GM12878 (cell line): Measurements from ENCODE around the gene TCF4. TPM values are rescaled to one million over a fixed set of nuclear protein-coding genes. Genes with fewer than 3 reads are reported as not detected.

ENCODE experiments used
- ATAC-seq: fragments of 200-7000 bp; cut with Tn5 transposase; 3 replicates; pipeline ENCODE4 v1.9.1; 2020; ENCODE audit warnings: mild to moderate bottlenecking, moderate library complexity
- BruUV-seq: library from RNA; stranded (reverse); fragments of 400-500 nt; replicated peaks from 2 replicates; lab custom pipeline; 2021; lab: Mats Ljungman, UMichigan
- CTCF ChIA-PET: fragments of 300-600 bp; sonication (Branson Sonifier 250); formaldehyde crosslinking; extraction: SDS; loops from one replicate; lab custom pipeline; 2021; ENCODE audit warnings: inconsistent platforms; lab: Yijun Ruan, JAX
- POLR2A ChIA-PET: fragments of 350-600 bp; formaldehyde crosslinking; extraction: SDS; loops from one replicate; lab custom pipeline; 2021; ENCODE audit warnings: inconsistent platforms; lab: Charles Lee
- RAD21 ChIA-PET: fragments of 300-600 bp; sonication (Branson Sonifier 250); formaldehyde crosslinking; loops from one replicate; lab custom pipeline; 2023; ENCODE audit warnings: antibody characterized with exemption; ENCODE audit not compliant: unreplicated experiment; lab: Charles Lee
- SMC1A ChIA-PET: fragments of 300-600 bp; sonication (Branson Sonifier 250); formaldehyde crosslinking; loops from one replicate; lab custom pipeline; 2023; ENCODE audit not compliant: unreplicated experiment, uncharacterized antibody; lab: Charles Lee
- DNase-seq: peaks from one replicate; pipeline ENCODE4 v3.0.0-alpha.2; 2011; ENCODE audit warnings: low read depth, low spot score
- FAIRE-seq: peaks from 3 replicates; lab custom pipeline; 2011; peaks lifted over from hg19 to GRCh38; lab: Jason Lieb, UNC
- H2AFZ ChIP-seq: 2 replicates; pipeline ENCODE4 v1.6.0; 2011; ENCODE audit warnings: low read depth, low read length, control low read depth; ENCODE audit not compliant: control insufficient read depth
- H3K27ac ChIP-seq: 2 replicates; pipeline ENCODE4 v1.5.1; 2011; ENCODE audit warnings: control low read depth; ENCODE audit not compliant: control insufficient read depth, insufficient read depth
- H3K27me3 ChIP-seq, 2 experiments: replicated peaks in 1 of 2; 2 replicates each; pipeline versions ENCODE4 v1.6.0 to v1.6.1; 2011; ENCODE audit warnings: low read length in 1 of 2; ENCODE audit not compliant: control insufficient read depth in 2 of 2, insufficient read depth in 2 of 2
- H3K36me3 ChIP-seq, 2 experiments: 2 replicates each; pipeline ENCODE4 v1.5.1; 2011; ENCODE audit warnings: low read length in 1 of 2; ENCODE audit not compliant: control insufficient read depth in 2 of 2, insufficient read depth in 2 of 2
- H3K4me1 ChIP-seq: 2 replicates; pipeline ENCODE4 v1.6.1; 2011; ENCODE audit warnings: mild to moderate bottlenecking, low read length, moderate library complexity, mixed read lengths; ENCODE audit not compliant: control insufficient read depth, insufficient read depth
- H3K4me2 ChIP-seq: 2 replicates; pipeline ENCODE4 v1.6.0; 2011; ENCODE audit warnings: control low read depth; ENCODE audit not compliant: control insufficient read depth, insufficient read depth
- H3K4me3 ChIP-seq: fragments of 200-600 bp; sonication (generic); 2 replicates; pipeline ENCODE4 v1.5.1; 2016
- H3K79me2 ChIP-seq: 2 replicates; pipeline ENCODE4 v1.6.0; 2011; ENCODE audit warnings: low read length; ENCODE audit not compliant: control insufficient read depth, insufficient read depth
- H3K9ac ChIP-seq: 2 replicates; pipeline ENCODE4 v1.8.0; 2011; ENCODE audit warnings: low read length, control low read depth, mixed read lengths; ENCODE audit not compliant: control insufficient read depth, insufficient read depth
- H3K9me3 ChIP-seq: replicated peaks from 3 replicates; pipeline ENCODE4 v1.5.1; 2011; ENCODE audit warnings: mild to moderate bottlenecking, low read length; ENCODE audit not compliant: control insufficient read depth, insufficient read depth
- H4K20me1 ChIP-seq: 2 replicates; pipeline ENCODE4 v1.6.0; 2011; ENCODE audit not compliant: control insufficient read depth, insufficient read depth
- PAX5 ChIP-seq: IDR thresholded peaks from 2 replicates; pipeline ENCODE4 v1.6.1; 2011; ENCODE audit warnings: low read depth, low read length, borderline replicate concordance
- SREBF2 ChIP-seq: IDR thresholded peaks from 2 replicates; pipeline ENCODE4 v1.6.1; 2012; ENCODE audit warnings: mild to moderate bottlenecking, low read length
- TAF1 ChIP-seq: IDR thresholded peaks from 2 replicates; pipeline ENCODE4 v1.6.1; 2011; ENCODE audit warnings: mild to moderate bottlenecking, low read depth, low read length, borderline replicate concordance
- YBX1 ChIP-seq: fragments of 450-650 bp; IDR thresholded peaks from 2 replicates; pipeline ENCODE4 v1.6.1; 2016; ENCODE audit warnings: antibody characterized with exemption
- WGBS: methylation state at CpG from one replicate; pipeline ENCODE4 v1.1.6; 2016; ENCODE audit warnings: low lambda C conversion rate; ENCODE audit not compliant: insufficient replicate concordance, insufficient coverage; ENCODE audit errors: missing lambda C conversion rate; 5-methylcytosine and 5-hydroxymethylcytosine counted together
- in situ Hi-C: fragments of 300-500 bp; cut with MboI; formaldehyde crosslinking; loops from 9 replicates; pipeline ENCODE4 v1.14.3; 2018; ENCODE audit warnings: mixed read lengths
- intact Hi-C: fragments of 100-400 bp; cut with micrococcal nuclease; formaldehyde crosslinking; loops from one replicate; pipeline ENCODE4 v1.14.2; 2022; ENCODE audit not compliant: unreplicated experiment
- polyA plus RNA-seq, 11 experiments: library from polyadenylated mRNA; depleted of rRNA in 4 of 11; unstranded in 6 of 11; stranded (reverse) in 5 of 11; fragments of >200 nt; fragmentation: Nextera tagmentation in 4 of 11; fragmentation: Illumina TruSeq in 1 of 11; extraction: Ambion mirVana in 4 of 11; extraction: Trizol in 1 of 11; gene quantifications; 1 replicate in 1 of 11; 2 replicates in 10 of 11; pipeline versions ENCODE4 v1.2.1 to v1.2.3, GENCODE V29; 2011 to 2016; ENCODE audit warnings: inconsistent platforms in 2 of 11, missing spikeins in 2 of 11, low read depth in 1 of 11
- total RNA-seq, 4 experiments: library from RNA; depleted of rRNA in 3 of 4; stranded (reverse); fragments of >200 nt in 3 of 4; fragmentation: Illumina TruSeq in 1 of 4; extraction: Trizol in 1 of 4; gene quantifications; 2 replicates each; pipeline versions ENCODE4 v1.2.1 to v1.2.3, GENCODE V29; 2013 to 2021
- TF ChIP-seq, protein P1 (sequence below): IDR thresholded peaks from 2 replicates; pipeline ENCODE4 v1.6.1; 2012; ENCODE audit warnings: mild to moderate bottlenecking, low read depth, low read length
- TF ChIP-seq, protein P2 (sequence below): fragments of 450-650 bp; IDR thresholded peaks from 2 replicates; pipeline ENCODE4 v1.6.1; 2014; ENCODE audit warnings: mild to moderate bottlenecking

TCF4 gene
- total and polyA plus RNA-seq, 10 of the 15 experiments (the other 5 are each of a cell fraction or from before 2014, with no cell fraction given): 15.2 to 94.0 (median 31.5) TPM

GRCh38 chr18:55346961-55347740 lies 240.8 kb downstream of the TCF4 start:
- TF ChIP-seq, protein P1, sequence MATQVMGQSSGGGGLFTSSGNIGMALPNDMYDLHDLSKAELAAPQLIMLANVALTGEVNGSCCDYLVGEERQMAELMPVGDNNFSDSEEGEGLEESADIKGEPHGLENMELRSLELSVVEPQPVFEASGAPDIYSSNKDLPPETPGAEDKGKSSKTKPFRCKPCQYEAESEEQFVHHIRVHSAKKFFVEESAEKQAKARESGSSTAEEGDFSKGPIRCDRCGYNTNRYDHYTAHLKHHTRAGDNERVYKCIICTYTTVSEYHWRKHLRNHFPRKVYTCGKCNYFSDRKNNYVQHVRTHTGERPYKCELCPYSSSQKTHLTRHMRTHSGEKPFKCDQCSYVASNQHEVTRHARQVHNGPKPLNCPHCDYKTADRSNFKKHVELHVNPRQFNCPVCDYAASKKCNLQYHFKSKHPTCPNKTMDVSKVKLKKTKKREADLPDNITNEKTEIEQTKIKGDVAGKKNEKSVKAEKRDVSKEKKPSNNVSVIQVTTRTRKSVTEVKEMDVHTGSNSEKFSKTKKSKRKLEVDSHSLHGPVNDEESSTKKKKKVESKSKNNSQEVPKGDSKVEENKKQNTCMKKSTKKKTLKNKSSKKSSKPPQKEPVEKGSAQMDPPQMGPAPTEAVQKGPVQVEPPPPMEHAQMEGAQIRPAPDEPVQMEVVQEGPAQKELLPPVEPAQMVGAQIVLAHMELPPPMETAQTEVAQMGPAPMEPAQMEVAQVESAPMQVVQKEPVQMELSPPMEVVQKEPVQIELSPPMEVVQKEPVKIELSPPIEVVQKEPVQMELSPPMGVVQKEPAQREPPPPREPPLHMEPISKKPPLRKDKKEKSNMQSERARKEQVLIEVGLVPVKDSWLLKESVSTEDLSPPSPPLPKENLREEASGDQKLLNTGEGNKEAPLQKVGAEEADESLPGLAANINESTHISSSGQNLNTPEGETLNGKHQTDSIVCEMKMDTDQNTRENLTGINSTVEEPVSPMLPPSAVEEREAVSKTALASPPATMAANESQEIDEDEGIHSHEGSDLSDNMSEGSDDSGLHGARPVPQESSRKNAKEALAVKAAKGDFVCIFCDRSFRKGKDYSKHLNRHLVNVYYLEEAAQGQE: no peak
- TF ChIP-seq SREBF2: no peak
- no peak for TF ChIP-seq PAX5
- no peak for TF ChIP-seq TAF1
- TF ChIP-seq, protein P2, sequence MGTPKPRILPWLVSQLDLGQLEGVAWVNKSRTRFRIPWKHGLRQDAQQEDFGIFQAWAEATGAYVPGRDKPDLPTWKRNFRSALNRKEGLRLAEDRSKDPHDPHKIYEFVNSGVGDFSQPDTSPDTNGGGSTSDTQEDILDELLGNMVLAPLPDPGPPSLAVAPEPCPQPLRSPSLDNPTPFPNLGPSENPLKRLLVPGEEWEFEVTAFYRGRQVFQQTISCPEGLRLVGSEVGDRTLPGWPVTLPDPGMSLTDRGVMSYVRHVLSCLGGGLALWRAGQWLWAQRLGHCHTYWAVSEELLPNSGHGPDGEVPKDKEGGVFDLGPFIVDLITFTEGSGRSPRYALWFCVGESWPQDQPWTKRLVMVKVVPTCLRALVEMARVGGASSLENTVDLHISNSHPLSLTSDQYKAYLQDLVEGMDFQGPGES: no peak
- TF ChIP-seq YBX1: no peak
- ChIA-PET RAD21 (no interaction called here), POLR2A (no interaction called here), SMC1A (interaction anchor here (0.9 to 2.3 kb wide), 3 partner anchors 79 to 1229 kb away, joined by 3 to 8 read pairs (median 3); no protein-coding TSS in a partner anchor), CTCF (interaction anchor here (0.6 to 5.2 kb wide), 2 partner anchors 112 to 136 kb away, joined by 3 to 21 read pairs; no protein-coding TSS in a partner anchor)
- 60% methylated on average over 16 of the region's 16 CpGs for WGBS
- Histone ChIP-seq H3K4me2 (no peak overlapping the region), H3K4me3 (no peak overlapping the region), H3K79me2 (no peaks in the 10 kb centered on the region), H3K27ac (no peak overlapping the region), H4K20me1 (no peaks in the 10 kb centered on the region), H3K36me3 (no peaks in the 10 kb centered on the region), H3K27me3 (peaks cover 0 to 3% of the 10 kb centered on the region in 2 experiments; a peak in 2 of 4 replicates), H3K9ac (no peak overlapping the region), H2AFZ (no peak overlapping the region), H3K4me1 (no peaks in the 10 kb centered on the region), H3K9me3 (no peaks in the 10 kb centered on the region)
- in situ Hi-C loops (no loop called here), intact Hi-C loops (loop anchor here (10.0 kb wide), 1 partner anchor 138 kb away; no protein-coding TSS in a partner anchor)
- no peak for DNase-seq
- no peak for ATAC-seq
- no peak for FAIRE-seq
- no TSS peak for BruUV-seq
